Mesothelial cell of epicardium (in vitro differentiated cells): ENCODE results near the gene OR13C3. TPM values are rescaled to one million over a fixed set of nuclear protein-coding genes. Genes with fewer than 3 reads are reported as not detected.

Experiments
- DNase-seq, 2 experiments: peaks; one replicate each; pipeline ENCODE4 v3.0.0; 2021; ENCODE audit warnings: low spot score in 2 of 2; ENCODE audit not compliant: unreplicated experiment in 2 of 2
- H3K27ac Mint-ChIP-seq: 2 replicates; pipeline ENCODE4 v1.8.0; 2021; ENCODE audit warnings: mixed read lengths
- H3K27me3 Mint-ChIP-seq: 2 replicates; pipeline ENCODE4 v1.8.0; 2021; ENCODE audit warnings: low read depth, mixed read lengths
- H3K36me3 Mint-ChIP-seq: 2 replicates; pipeline ENCODE4 v1.8.0; 2021; ENCODE audit warnings: mixed read lengths
- H3K4me1 Mint-ChIP-seq: 2 replicates; pipeline ENCODE4 v1.8.0; 2021; ENCODE audit warnings: mixed read lengths
- H3K4me3 Mint-ChIP-seq: 2 replicates; pipeline ENCODE4 v1.8.0; 2021; ENCODE audit warnings: mild to moderate bottlenecking, moderate library complexity, mixed read lengths
- H3K9me3 Mint-ChIP-seq: 2 replicates; pipeline ENCODE4 v1.8.0; 2021; ENCODE audit warnings: mixed read lengths
- total RNA-seq: library from RNA; stranded (reverse); gene quantifications from 3 replicates; pipeline ENCODE4 v1.2.1, GENCODE V29; 2021
- TF ChIP-seq, protein P1 (sequence below): fragments of 200-600 bp; sonication (generic); IDR thresholded peaks from one replicate; pipeline ENCODE4 v1.5.0; 2021; ENCODE audit warnings: antibody characterized with exemption; ENCODE audit not compliant: unreplicated experiment

OR13C3 gene
- total RNA-seq, 1 donor from 2014 or later, result not detected

DNA sequence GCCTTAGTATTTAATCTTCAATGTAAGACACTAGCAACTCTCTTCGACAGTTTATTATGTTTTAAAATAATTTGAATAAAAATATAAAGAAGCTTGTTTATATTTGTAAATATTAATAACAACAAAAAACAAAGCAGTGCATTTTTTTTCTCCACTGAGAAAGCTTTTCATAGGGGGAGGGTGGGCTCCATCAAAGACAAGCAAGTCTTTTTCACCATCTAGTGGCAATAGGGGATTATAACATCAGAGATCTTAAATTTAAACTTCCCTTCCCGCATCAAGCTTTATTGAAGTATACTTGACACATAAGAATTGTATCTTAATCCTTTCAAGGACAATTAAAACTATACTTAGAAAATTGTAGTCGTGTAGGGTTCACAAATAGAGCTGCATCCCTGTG lies 41.8 kb downstream of the OR13C3 start:
- no peak overlapping the region for H3K27ac Mint-ChIP-seq
- TF ChIP-seq, protein P1, sequence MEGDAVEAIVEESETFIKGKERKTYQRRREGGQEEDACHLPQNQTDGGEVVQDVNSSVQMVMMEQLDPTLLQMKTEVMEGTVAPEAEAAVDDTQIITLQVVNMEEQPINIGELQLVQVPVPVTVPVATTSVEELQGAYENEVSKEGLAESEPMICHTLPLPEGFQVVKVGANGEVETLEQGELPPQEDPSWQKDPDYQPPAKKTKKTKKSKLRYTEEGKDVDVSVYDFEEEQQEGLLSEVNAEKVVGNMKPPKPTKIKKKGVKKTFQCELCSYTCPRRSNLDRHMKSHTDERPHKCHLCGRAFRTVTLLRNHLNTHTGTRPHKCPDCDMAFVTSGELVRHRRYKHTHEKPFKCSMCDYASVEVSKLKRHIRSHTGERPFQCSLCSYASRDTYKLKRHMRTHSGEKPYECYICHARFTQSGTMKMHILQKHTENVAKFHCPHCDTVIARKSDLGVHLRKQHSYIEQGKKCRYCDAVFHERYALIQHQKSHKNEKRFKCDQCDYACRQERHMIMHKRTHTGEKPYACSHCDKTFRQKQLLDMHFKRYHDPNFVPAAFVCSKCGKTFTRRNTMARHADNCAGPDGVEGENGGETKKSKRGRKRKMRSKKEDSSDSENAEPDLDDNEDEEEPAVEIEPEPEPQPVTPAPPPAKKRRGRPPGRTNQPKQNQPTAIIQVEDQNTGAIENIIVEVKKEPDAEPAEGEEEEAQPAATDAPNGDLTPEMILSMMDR, result no peak
- H3K27me3 Mint-ChIP-seq, result no peaks in the 10 kb centered on the region
- H3K36me3 Mint-ChIP-seq, result no peaks in the 10 kb centered on the region
- H3K4me3 Mint-ChIP-seq, result no peak overlapping the region
- no peak for DNase-seq
- H3K9me3 Mint-ChIP-seq, result peaks cover 5% of the 10 kb centered on the region
- no peaks in the 10 kb centered on the region for H3K4me1 Mint-ChIP-seq

Other genes with a start within 250 kb of the OR13C3 start
- gene OR13F1, start 32.6 kb downstream of the OR13C3 start, total RNA-seq, result not detected in 3 replicates
- gene OR13C4, start 9.6 kb downstream of the OR13C3 start, total RNA-seq, result not detected in 3 replicates
- not detected in 3 replicates for gene OR13C8, start 32.3 kb upstream of the OR13C3 start, total RNA-seq
- 0.25 TPM in 1 of 3 replicates, not detected in the others for gene OR13C5, start 62.6 kb upstream of the OR13C3 start, total RNA-seq
- gene OR13C2, start 68.8 kb upstream of the OR13C3 start, total RNA-seq, result not detected in 3 replicates
- gene OR13C9, start 81.3 kb upstream of the OR13C3 start, total RNA-seq, result not detected in 3 replicates
- not detected in 3 replicates for gene OR13D1, start 157.7 kb upstream of the OR13C3 start, total RNA-seq
- 25.1 to 26.2 TPM (median 25.6 TPM) in 3 replicates for gene NIPSNAP3A, start 210.8 kb upstream of the OR13C3 start, total RNA-seq
- gene NIPSNAP3B, start 227.3 kb upstream of the OR13C3 start, total RNA-seq, result 9.2 to 10.1 TPM (median 9.9 TPM) in 3 replicates